T-helper 2 cell treated with Interferon-gamma antibody and Interleukin-4, amounts not matched to agents 5 μg/mL and 100 μg/mL, for 36 hours (primary cell): ENCODE measurements around the gene FHOD3.

Experiments used
- DNase-seq: peaks from one replicate; pipeline ENCODE4 v3.0.0; 2021; ENCODE audit warnings: low spot score
- H3K27ac Mint-ChIP-seq: one replicate; pipeline ENCODE4 v1.8.0; 2021; ENCODE audit warnings: mild to moderate bottlenecking, mixed read lengths
- H3K27me3 Mint-ChIP-seq: one replicate; pipeline ENCODE4 v1.8.0; 2021; ENCODE audit warnings: low read depth, mixed read lengths
- H3K36me3 Mint-ChIP-seq: one replicate; pipeline ENCODE4 v1.8.0; 2021; ENCODE audit warnings: low read depth, mixed read lengths
- H3K4me1 Mint-ChIP-seq: one replicate; pipeline ENCODE4 v1.8.0; 2021; ENCODE audit warnings: low read depth, mixed read lengths
- H3K4me3 Mint-ChIP-seq: one replicate; pipeline ENCODE4 v1.8.0; 2022; ENCODE audit warnings: mild to moderate bottlenecking, moderate library complexity, mixed read lengths
- H3K9me3 Mint-ChIP-seq: one replicate; pipeline ENCODE4 v1.8.0; 2021; ENCODE audit warnings: mixed read lengths

Gene FHOD3

GRCh38 chr18:36442717-36443116 lies 145.2 kb downstream of the FHOD3 start:
- H3K9me3 Mint-ChIP-seq, result no peaks in the 10 kb centered on the region
- H3K4me1 Mint-ChIP-seq, result no peaks in the 10 kb centered on the region
- no peak for DNase-seq
- H3K27me3 Mint-ChIP-seq, result peaks cover 2% of the 10 kb centered on the region
- H3K36me3 Mint-ChIP-seq, result no peaks in the 10 kb centered on the region
- H3K4me3 Mint-ChIP-seq, result no peak overlapping the region
- no peak overlapping the region for H3K27ac Mint-ChIP-seq

GRCh38 chr18:36446059-36446458 lies 148.5 kb downstream of the FHOD3 start:
- peaks cover 2% of the 10 kb centered on the region for H3K27me3 Mint-ChIP-seq
- H3K36me3 Mint-ChIP-seq, result no peaks in the 10 kb centered on the region
- DNase-seq, result no peak
- H3K9me3 Mint-ChIP-seq, result no peaks in the 10 kb centered on the region
- H3K27ac Mint-ChIP-seq, result no peak overlapping the region
- H3K4me1 Mint-ChIP-seq, result no peaks in the 10 kb centered on the region
- H3K4me3 Mint-ChIP-seq, result no peak overlapping the region

GRCh38 chr18:36448384-36449290 lies 151.1 kb downstream of the FHOD3 start:
- no peak overlapping the region for H3K27ac Mint-ChIP-seq

GRCh38 chr18:36449451-36449850 lies 151.9 kb downstream of the FHOD3 start:
- no peak for DNase-seq
- H3K36me3 Mint-ChIP-seq, result no peaks in the 10 kb centered on the region
- no peaks in the 10 kb centered on the region for H3K4me1 Mint-ChIP-seq
- no peak overlapping the region for H3K4me3 Mint-ChIP-seq
- H3K27me3 Mint-ChIP-seq, result peaks cover under 1% of the 10 kb centered on the region
- no peaks in the 10 kb centered on the region for H3K9me3 Mint-ChIP-seq
- no peak overlapping the region for H3K27ac Mint-ChIP-seq

More at GRCh38 chr18:36448384-36449290, 151.1 kb downstream of the FHOD3 start:
- Mint-ChIP-seq H3K27me3 (peaks cover 2% of the 10 kb centered on the region), H3K4me3 (no peak overlapping the region), H3K4me1 (no peaks in the 10 kb centered on the region), H3K9me3 (no peaks in the 10 kb centered on the region), H3K36me3 (no peaks in the 10 kb centered on the region)
- no peak for DNase-seq

GRCh38 chr18:36450264-36450663 lies 152.8 kb downstream of the FHOD3 start:
- H3K27me3 Mint-ChIP-seq, result no peaks in the 10 kb centered on the region
- no peak for DNase-seq
- no peak overlapping the region for H3K27ac Mint-ChIP-seq
- H3K4me3 Mint-ChIP-seq, result no peak overlapping the region
- H3K9me3 Mint-ChIP-seq, result no peaks in the 10 kb centered on the region
- no peaks in the 10 kb centered on the region for H3K4me1 Mint-ChIP-seq
- no peaks in the 10 kb centered on the region for H3K36me3 Mint-ChIP-seq

- no peak overlapping the region for H3K4me3 Mint-ChIP-seq
- no peaks in the 10 kb centered on the region for H3K9me3 Mint-ChIP-seq
- H3K36me3 Mint-ChIP-seq, result no peaks in the 10 kb centered on the region
- H3K4me1 Mint-ChIP-seq, result no peaks in the 10 kb centered on the region
- no peak overlapping the region for H3K27ac Mint-ChIP-seq
- H3K27me3 Mint-ChIP-seq, result no peaks in the 10 kb centered on the region
- DNase-seq, result no peak
Measured at GRCh38 chr18:36451454-36452251, 154.1 kb downstream of the FHOD3 start.

GRCh38 chr18:36454245-36454644 lies 156.7 kb downstream of the FHOD3 start:
- Mint-ChIP-seq H3K9me3 (no peaks in the 10 kb centered on the region), H3K27ac (no peak overlapping the region), H3K4me3 (no peak overlapping the region), H3K4me1 (no peaks in the 10 kb centered on the region), H3K36me3 (no peaks in the 10 kb centered on the region), H3K27me3 (no peaks in the 10 kb centered on the region)
- no peak for DNase-seq

GRCh38 chr18:36454848-36455458 lies 157.4 kb downstream of the FHOD3 start:
- no peaks in the 10 kb centered on the region for H3K27me3 Mint-ChIP-seq
- no peaks in the 10 kb centered on the region for H3K36me3 Mint-ChIP-seq
- no peak for DNase-seq
- no peak overlapping the region for H3K27ac Mint-ChIP-seq
- no peaks in the 10 kb centered on the region for H3K4me1 Mint-ChIP-seq
- no peaks in the 10 kb centered on the region for H3K9me3 Mint-ChIP-seq
- no peak overlapping the region for H3K4me3 Mint-ChIP-seq

GRCh38 chr18:36455931-36456330 lies 158.4 kb downstream of the FHOD3 start:
- no peak overlapping the region for H3K27ac Mint-ChIP-seq
- no peaks in the 10 kb centered on the region for H3K9me3 Mint-ChIP-seq
- DNase-seq, result no peak
- no peak overlapping the region for H3K4me3 Mint-ChIP-seq
- no peaks in the 10 kb centered on the region for H3K27me3 Mint-ChIP-seq
- H3K36me3 Mint-ChIP-seq, result no peaks in the 10 kb centered on the region
- no peaks in the 10 kb centered on the region for H3K4me1 Mint-ChIP-seq

GRCh38 chr18:36456622-36457021 lies 159.1 kb downstream of the FHOD3 start:
- no peak overlapping the region for H3K27ac Mint-ChIP-seq
- H3K4me3 Mint-ChIP-seq, result no peak overlapping the region
- H3K4me1 Mint-ChIP-seq, result no peaks in the 10 kb centered on the region
- H3K9me3 Mint-ChIP-seq, result no peaks in the 10 kb centered on the region
- no peak for DNase-seq
- no peaks in the 10 kb centered on the region for H3K27me3 Mint-ChIP-seq
- no peaks in the 10 kb centered on the region for H3K36me3 Mint-ChIP-seq

GRCh38 chr18:36457683-36458082 lies 160.2 kb downstream of the FHOD3 start:
- Mint-ChIP-seq H3K27ac (no peak overlapping the region), H3K9me3 (no peaks in the 10 kb centered on the region), H3K36me3 (no peaks in the 10 kb centered on the region), H3K4me1 (no peaks in the 10 kb centered on the region), H3K27me3 (no peaks in the 10 kb centered on the region), H3K4me3 (no peak overlapping the region)
- DNase-seq, result no peak

- H3K9me3 Mint-ChIP-seq, result no peaks in the 10 kb centered on the region
- H3K36me3 Mint-ChIP-seq, result no peaks in the 10 kb centered on the region
Measured at GRCh38 chr18:36458306-36458705, 160.8 kb downstream of the FHOD3 start.

GRCh38 chr18:36459203-36459602 lies 161.7 kb downstream of the FHOD3 start:
- no peak for DNase-seq
- no peaks in the 10 kb centered on the region for H3K4me1 Mint-ChIP-seq
- H3K27ac Mint-ChIP-seq, result no peak overlapping the region
- no peaks in the 10 kb centered on the region for H3K36me3 Mint-ChIP-seq
- no peaks in the 10 kb centered on the region for H3K27me3 Mint-ChIP-seq
- no peak overlapping the region for H3K4me3 Mint-ChIP-seq
- no peaks in the 10 kb centered on the region for H3K9me3 Mint-ChIP-seq

More at GRCh38 chr18:36458306-36458705, 160.8 kb downstream of the FHOD3 start:
- Mint-ChIP-seq H3K4me1 (no peaks in the 10 kb centered on the region), H3K4me3 (no peak overlapping the region), H3K27me3 (no peaks in the 10 kb centered on the region), H3K27ac (no peak overlapping the region)
- no peak for DNase-seq

GRCh38 chr18:36459786-36460185 lies 162.3 kb downstream of the FHOD3 start:
- H3K4me1 Mint-ChIP-seq, result no peaks in the 10 kb centered on the region
- no peak overlapping the region for H3K4me3 Mint-ChIP-seq
- no peak for DNase-seq
- H3K9me3 Mint-ChIP-seq, result no peaks in the 10 kb centered on the region
- H3K27me3 Mint-ChIP-seq, result no peaks in the 10 kb centered on the region
- H3K36me3 Mint-ChIP-seq, result no peaks in the 10 kb centered on the region
- no peak overlapping the region for H3K27ac Mint-ChIP-seq
